ENCODE measurements around the gene DYNC2H1. TPM values are rescaled to one million over a fixed set of nuclear protein-coding genes. Genes with fewer than 3 reads are reported as not detected.

The DYNC2H1 gene
- total RNA-seq, 1 experiment from 2014 or later = 18.6 TPM

- DNase-seq (ENCODE audit: low read depth) = no peak
- in situ Hi-C loops (cut with HindIII; ENCODE audit: low pct_unique_long_range_greater_than_20kb, low sequenced_read_pairs) = no loop called here
Observed at GRCh38 chr11:103486604-103487003, 377.4 kb downstream of the DYNC2H1 start.

DNA sequence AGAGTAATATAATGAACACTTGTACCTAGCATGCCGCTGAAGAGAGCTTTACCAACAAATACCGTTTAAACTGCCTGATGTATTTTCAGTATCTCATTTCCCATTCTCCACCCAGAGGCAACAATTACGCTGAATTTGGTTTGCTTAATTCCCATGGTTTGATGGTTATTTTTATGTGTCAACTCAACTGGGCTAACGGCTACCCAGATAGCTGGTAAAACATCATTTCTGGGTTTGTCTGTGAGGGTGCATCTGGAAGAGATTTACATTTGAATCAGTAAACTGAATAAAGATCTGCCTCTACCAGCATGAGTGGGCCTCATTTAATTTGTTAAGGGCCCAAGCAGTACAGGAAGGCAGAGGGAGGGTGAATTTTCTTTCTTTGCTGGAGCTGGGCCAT, 377.9 kb downstream of the DYNC2H1 start:
- in situ Hi-C loops (cut with HindIII; ENCODE audit: low pct_unique_long_range_greater_than_20kb, low sequenced_read_pairs) = no loop called here
- DNase-seq (ENCODE audit: low read depth) = no peak

DNA sequence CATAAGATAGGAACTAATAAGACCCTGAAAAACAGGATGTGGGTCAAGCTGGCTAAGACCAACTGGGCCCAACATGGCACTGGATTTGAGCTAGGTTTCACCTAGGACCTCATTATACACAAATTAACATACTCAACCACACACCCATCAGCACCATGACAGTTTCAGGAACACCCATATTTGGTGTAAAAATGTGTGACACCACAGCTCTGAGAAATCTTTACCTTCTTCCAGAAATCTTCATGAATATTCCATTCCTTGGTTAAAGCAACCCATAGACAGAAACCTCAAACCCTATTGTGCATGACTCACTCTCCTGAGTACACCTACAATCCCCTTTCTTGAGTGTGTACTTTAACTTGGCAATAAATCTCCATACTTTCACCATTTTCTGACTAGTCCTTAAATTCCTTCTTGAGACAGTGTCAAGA, 378.8 kb downstream of the DYNC2H1 start:
- in situ Hi-C loops (cut with HindIII; ENCODE audit: low pct_unique_long_range_greater_than_20kb, low sequenced_read_pairs) = no loop called here
- no peak for DNase-seq (ENCODE audit: low read depth)

GRCh38 chr11:103488579-103488978, 379.4 kb downstream of the DYNC2H1 start:
- DNase-seq (ENCODE audit: low read depth) = no peak
- in situ Hi-C loops (cut with HindIII; ENCODE audit: low pct_unique_long_range_greater_than_20kb, low sequenced_read_pairs) = no loop called here

DNA sequence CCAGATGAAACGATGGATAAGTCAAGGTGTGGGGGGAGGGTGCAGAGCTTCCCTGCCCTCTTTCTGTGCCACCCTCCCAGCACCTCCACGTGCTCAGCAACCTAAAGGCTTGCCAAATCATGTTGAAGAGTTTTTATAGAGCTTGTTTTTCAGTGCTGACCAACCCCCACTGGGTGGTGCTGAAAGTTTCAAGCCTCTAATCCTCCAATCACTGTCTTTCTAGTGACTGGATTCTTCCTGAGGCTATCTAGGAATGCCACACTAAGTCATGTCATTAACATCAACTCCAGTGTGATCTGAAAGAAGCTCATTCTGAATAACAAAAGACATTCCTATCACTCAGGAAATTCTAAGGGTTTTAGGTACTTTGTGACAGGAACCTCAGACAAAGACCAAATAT, 382.6 kb downstream of the DYNC2H1 start:
- in situ Hi-C loops (cut with HindIII; ENCODE audit: low pct_unique_long_range_greater_than_20kb, low sequenced_read_pairs) = no loop called here
- DNase-seq (ENCODE audit: low read depth) = no peak

GRCh38 chr11:103494491-103494890, 385.3 kb downstream of the DYNC2H1 start:
- in situ Hi-C loops (cut with HindIII; ENCODE audit: low pct_unique_long_range_greater_than_20kb, low sequenced_read_pairs) = no loop called here
- no peak for DNase-seq (ENCODE audit: low read depth)

- in situ Hi-C loops (cut with HindIII; ENCODE audit: low pct_unique_long_range_greater_than_20kb, low sequenced_read_pairs) = no loop called here
- no peak for DNase-seq (ENCODE audit: low read depth)
Observed at GRCh38 chr11:103497268-103497667, 388.0 kb downstream of the DYNC2H1 start.

- in situ Hi-C loops (cut with HindIII; ENCODE audit: low pct_unique_long_range_greater_than_20kb, low sequenced_read_pairs) = no loop called here
- peak; percentile 12 for DNase-seq (ENCODE audit: low read depth)
Observed at GRCh38 chr11:103499710-103500340, 390.6 kb downstream of the DYNC2H1 start.

GRCh38 chr11:103515283-103515682, 406.1 kb downstream of the DYNC2H1 start:
- in situ Hi-C loops (cut with HindIII; ENCODE audit: low pct_unique_long_range_greater_than_20kb, low sequenced_read_pairs) = no loop called here
- DNase-seq (ENCODE audit: low read depth) = no peak

DNA sequence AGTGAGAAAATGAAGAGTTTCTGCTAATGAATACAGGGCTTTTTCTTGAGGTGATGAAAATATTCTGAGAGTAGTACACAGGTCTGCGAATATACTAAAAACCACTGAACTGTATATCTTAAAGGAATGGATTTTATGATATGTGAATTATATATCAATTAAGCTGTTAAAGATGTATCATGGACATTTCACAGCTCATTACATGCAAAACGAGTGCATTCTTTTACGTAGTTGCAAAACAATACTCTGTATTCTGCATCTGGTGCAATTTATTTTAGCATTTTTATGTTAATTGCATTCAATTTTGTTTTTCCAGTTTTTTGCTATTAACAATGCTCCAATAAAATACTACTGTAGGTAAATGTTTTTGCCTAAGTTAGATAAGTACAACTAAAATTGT, 411.6 kb downstream of the DYNC2H1 start:
- in situ Hi-C loops (cut with HindIII; ENCODE audit: low pct_unique_long_range_greater_than_20kb, low sequenced_read_pairs) = no loop called here
- no peak for DNase-seq (ENCODE audit: low read depth)

DNA sequence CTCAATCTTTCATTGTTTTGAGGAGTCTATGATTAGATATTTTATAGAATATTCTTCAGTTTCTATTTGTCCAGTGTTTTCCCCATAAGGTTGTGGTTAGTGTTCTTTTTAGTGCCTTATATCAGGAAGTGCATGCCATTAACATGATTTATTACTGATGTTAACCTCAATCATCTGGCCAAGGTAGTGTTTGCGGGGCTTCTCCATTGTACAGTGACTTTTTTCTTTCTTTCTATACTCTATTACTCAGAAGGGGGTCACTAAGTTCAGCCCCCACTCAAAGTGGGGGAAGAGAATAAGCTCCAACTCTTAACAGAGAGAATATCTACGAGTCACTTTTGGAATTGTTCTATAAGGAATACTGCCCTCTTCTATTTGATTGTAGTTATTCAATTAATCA, 415.8 kb downstream of the DYNC2H1 start:
- in situ Hi-C loops (cut with HindIII; ENCODE audit: low pct_unique_long_range_greater_than_20kb, low sequenced_read_pairs) = no loop called here
- DNase-seq (ENCODE audit: low read depth) = no peak

DNA sequence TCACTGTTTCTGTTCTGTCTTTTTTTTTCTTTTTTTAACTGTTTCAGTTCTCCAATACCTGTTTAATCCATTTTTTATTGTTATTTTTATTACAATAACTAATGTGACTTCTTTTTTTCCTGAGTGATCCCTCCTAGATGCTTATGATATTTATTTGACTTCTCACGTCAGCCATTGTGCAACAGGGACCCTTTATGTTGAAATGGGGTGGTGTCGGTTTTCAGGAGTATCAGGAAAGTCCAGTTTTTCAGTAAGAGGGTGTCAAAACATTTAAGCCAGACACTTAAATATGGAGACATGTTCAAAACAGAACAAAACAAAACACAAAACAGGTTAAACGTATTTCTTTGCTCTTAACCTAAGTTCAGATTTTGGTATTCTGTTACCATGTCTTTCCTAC, 418.8 kb downstream of the DYNC2H1 start:
- in situ Hi-C loops (cut with HindIII; ENCODE audit: low pct_unique_long_range_greater_than_20kb, low sequenced_read_pairs) = no loop called here
- no peak for DNase-seq (ENCODE audit: low read depth)

DNA sequence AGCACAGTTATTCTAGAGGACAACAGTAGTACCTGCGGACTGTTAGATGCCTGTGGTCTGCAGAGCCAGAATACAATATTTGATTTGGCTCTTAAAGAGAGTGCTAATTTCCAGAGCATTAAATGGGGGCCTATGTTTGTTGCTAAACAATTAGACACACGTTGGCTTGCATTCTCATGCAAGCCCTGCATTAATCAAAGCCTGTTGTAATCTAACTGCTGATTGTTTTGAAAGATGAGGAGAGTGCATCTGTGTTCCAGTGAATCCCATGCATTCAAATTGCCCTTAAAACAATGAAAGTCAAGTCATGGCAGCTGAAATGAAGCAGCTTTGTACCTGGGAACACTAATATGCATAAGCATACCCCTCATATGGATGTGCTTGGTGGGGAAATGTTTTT, 419.4 kb downstream of the DYNC2H1 start:
- in situ Hi-C loops (cut with HindIII; ENCODE audit: low pct_unique_long_range_greater_than_20kb, low sequenced_read_pairs) = no loop called here
- no peak for DNase-seq (ENCODE audit: low read depth)

GRCh38 chr11:103529181-103529684, 420.0 kb downstream of the DYNC2H1 start:
- in situ Hi-C loops (cut with HindIII; ENCODE audit: low pct_unique_long_range_greater_than_20kb, low sequenced_read_pairs) = no loop called here
- DNase-seq (ENCODE audit: low read depth) = peak; percentile 63

Other genes starting within 250 kb of the DYNC2H1 start
- not detected in 2 replicates for gene MMP12, start 234.4 kb upstream of the DYNC2H1 start, total RNA-seq (2014; rRNA removed; shearing (Covaris generic); ENCODE audit: low replicate concordance)
- gene MMP13, start 153.7 kb upstream of the DYNC2H1 start, total RNA-seq (2014; rRNA removed; shearing (Covaris generic); ENCODE audit: low replicate concordance) = not detected in 2 replicates
- gene DCUN1D5, start 17.3 kb upstream of the DYNC2H1 start, total RNA-seq (2014; rRNA removed; shearing (Covaris generic); ENCODE audit: low replicate concordance) = 66.1 and 89.2 TPM in 2 replicates

Measured in Caki2 (cell line).